GM18517 (cell line): ENCODE results near the gene TRPC4.

Experiments used
- ATAC-seq: cut with Tn5 transposase; IDR thresholded peaks from one replicate; pipeline ENCODE4 v1.9.1; 2021; ENCODE audit warnings: mild to moderate bottlenecking, moderate library complexity; ENCODE audit not compliant: unreplicated experiment

Gene TRPC4

DNA sequence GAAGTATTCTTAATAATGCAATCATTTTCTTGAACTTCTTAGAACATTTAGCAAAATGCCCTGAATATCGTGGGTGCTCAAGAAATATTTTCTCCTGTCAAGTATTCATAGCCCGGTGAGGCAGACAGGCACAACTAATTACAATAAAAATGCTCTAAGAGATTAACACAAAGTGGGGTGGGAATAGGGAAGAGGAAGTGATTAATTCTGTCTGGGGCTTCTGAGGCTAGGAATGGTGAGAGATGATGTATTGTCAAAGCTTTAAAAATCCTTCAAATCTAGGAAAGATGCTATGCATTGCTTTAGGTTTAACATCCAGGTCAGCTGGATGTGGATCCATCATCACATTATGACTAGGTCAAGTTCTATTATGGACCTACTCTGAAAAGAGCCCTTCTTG is 204.2 kb downstream of the TRPC4 start:
- ATAC-seq, result no peak

DNA sequence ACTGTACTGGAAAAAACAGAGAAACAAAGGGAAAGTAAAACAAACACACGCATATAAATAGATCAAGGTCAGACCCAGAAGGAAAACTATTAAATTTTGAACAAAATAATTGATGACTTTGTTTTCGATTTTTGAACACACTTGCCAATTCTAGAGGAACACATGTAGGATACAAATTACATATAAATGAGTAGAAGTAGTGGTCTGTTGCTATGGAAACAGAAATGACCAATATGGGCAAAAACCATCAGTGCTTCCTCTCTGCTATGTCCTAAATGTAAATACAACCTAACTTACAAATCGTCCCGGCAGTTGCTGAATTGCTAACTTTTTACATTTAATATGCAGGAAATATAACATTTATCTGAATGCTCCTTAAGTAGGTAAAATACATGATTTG is 205.8 kb downstream of the TRPC4 start:
- ATAC-seq, result no peak

DNA sequence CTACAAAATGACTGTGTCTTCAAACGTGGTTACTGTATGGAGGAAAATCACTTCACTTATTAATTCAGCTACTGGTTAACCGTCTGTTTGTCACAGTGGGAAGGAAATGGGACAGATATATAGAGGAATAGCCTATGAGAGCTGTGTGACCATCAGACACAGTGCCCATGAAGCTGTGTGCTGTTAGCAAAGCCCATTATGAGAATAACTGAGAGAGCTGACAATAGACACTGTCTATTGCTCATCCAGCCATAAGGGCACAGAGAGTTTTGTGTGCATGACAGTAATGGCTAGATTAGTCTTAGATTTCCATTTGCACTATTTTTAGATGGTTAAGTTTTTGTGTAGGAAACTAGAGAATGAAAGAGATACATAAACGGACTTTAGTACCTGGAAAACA is 206.9 kb downstream of the TRPC4 start:
- no peak for ATAC-seq

DNA sequence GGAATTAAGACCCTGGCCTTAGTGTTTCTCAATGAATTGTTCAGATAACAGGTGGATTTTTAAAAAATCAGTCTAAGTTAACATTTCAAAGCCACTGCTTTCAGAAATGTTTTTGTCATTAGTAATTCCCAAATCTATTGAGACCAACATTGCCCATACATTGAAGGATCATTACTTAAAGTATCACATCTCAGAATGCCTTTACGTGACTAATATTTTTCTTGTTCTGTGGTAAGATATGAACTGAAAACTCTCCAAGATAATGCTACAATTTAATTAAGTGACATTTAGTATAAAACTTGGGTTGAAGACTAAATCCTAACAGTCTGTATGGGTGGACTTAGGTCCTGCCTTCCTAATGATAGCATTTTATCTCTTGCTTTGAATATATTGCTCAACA is 211.6 kb downstream of the TRPC4 start:
- ATAC-seq, result no peak

DNA sequence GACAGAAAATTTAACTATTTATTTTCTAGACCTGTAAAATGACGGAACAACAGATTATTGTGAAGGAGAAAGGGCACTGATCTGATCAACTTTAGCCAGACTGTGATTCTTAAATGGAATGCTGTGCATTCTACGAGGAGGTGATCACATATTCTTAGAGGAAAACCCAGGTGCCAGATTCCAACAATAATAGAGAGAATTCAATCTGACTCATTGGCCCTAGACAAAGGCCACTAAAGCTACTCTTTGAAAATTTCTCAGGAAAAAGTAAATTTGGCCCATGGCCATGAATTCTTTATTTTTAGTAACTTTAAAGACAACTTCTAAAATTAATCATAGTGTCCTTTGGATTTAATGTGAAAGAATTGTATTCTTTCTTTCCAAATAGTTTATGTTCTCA is 212.4 kb downstream of the TRPC4 start:
- ATAC-seq, result no peak

DNA sequence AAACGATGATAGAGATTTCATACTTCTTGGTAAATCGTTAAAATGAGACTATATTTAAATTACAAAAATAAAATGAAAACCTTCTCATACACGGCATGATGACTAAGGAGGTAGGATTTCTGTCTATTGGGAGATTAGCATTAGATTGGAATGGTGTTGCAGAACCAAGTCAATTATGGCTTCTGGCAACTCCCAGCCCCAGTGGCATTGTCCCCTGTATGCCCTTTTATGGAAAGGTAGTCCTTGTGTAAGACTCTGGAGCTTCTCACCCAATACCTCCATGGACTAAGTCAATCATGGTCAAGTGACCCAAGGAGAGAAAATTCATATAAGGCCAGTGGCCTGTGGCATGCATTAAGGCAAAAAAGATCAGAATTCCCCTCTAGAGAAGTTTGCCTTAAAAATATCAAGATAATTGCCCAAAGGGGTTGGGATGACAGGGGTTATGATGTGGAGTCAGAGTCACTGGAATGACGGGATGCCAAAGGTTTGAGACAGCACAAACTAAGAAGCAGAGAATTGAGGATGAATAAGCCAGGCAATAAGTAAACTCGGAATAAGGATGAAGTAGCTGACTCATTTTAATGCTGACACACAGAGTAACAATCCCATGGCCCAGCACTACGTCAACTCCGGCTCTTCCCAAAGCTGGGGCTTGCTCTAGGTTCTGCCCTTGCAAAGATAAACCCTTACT is 213.2 kb downstream of the TRPC4 start:
- no peak for ATAC-seq

DNA sequence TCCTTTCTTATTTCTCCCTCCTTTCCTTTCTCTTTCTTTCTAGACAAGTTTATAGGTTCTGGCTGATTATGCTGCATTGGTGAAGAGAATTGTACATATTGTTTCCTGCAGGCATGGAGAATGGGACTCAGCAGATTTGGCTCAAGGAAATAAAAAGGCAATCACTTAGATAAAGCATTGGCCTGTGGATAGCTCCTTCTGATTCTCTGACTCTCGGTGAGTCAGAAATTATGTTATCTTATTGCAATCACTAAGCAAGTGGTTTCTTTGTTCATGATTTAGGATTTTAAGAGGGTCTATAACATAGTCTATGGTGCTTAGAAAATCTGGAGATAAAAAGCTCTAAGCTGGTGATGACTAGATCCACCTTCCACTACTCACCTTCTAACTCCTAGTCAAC is 217.0 kb downstream of the TRPC4 start:
- no peak for ATAC-seq

DNA sequence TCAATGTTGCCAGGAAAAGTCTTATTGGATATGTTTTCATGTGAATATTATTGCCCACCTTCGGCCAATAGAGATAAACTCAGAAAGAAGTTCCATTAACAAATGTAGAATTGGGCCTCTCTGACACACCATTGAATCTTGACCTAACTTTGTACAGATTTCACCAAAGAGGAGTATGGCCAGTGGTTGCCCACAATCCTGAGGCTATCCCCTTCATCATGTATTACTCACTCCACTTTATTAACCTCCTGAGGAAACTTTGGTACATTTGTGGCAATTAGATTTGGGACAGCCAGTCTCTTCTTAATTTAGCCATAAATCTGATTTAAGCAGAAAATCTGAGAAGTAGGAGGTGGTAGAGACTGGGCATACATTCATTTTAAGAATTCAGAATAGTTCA is 217.7 kb downstream of the TRPC4 start:
- no peak for ATAC-seq

DNA sequence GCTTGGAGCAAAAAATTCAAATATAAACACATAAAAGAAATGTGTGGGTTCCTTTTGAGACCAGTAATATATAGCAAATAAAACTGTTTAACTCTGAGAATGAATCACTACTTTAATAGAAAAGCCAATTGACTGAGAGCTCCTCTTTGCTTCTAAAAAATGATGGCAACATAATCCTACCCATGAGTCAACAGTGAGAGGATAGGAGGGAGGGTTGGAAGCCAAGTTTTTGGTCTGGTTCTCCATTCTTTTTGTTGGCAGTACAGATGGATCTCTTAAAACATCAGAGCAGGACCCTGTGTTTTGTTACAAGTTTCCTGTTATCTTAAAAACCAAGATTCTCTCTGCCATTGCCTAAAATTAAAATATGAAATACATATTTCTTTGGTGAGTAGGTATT is 221.0 kb downstream of the TRPC4 start:
- ATAC-seq, result no peak

DNA sequence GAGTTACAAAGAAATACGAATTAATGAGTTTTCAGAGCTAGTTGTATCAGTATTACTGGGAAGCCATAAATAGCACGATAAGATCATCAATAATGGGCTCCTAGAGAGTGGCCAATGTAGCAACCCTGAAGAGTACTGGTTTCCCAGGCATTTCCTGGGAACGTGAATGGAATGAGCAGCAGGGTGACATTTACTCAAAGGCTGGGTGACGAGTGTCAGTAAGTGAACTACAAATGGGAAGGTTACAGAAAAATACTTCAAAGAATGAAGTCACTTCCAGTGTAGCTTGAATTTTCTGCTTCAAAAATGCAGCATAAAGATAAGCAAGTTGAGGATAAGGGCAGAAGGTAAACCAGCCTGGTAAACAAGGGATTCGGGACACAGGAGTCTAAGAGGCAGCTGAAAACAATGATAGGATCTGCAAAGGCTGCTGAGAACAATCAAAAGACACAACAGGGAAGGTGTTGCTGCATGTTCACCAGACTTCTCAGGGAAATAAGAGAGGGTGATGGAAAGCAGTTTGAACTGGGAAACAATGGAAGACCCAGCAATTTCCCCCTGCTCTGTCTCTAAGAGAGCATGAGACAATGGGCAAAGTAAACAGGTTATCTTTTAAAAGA is 222.4 kb downstream of the TRPC4 start:
- no peak for ATAC-seq

DNA sequence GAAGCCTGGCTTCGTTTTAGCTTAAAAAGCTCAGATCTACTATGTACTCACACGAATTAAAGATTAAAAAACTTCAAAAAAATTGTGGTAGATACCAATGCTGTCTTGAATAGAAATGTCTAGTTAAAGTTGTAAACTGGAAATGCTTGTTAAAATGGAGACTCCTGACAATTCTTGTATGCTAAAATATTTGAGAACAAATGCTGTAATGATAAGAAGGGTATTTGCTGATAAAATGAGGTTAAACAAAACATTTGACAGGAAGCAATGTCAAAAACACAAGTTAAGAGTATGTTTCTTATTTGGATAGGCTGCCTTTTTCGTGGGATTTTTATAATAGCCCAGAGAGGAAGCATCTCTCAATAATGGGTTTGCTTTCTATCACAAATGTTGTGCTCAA is 223.0 kb downstream of the TRPC4 start:
- no peak for ATAC-seq

DNA sequence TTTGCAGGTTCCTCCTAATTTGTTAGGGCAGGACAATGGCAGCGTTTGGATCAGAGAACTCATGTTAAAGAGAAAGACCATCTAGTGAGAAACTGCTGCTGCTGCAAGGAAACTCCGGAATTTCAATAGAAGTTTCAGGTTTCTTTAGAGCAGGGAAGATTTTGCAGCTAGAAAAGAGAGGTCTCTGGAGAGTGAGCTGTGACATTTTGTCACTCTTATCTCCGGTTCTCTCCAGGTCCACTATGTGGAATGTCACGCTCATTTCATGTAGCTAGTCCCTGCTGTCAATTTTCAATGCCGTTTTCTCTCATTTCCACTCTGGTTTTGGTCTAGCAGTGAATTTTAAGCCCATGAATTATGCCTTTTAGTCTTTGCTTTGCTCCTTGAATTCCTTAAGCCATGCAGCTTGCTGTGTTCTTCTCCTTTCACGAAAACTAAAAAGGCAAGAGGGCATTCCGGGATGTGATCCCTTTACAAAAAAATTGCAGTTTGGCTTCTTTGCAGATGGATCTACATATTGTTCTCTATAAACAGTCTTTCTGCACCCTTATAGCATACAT is 224.3 kb downstream of the TRPC4 start:
- ATAC-seq, result no peak

DNA sequence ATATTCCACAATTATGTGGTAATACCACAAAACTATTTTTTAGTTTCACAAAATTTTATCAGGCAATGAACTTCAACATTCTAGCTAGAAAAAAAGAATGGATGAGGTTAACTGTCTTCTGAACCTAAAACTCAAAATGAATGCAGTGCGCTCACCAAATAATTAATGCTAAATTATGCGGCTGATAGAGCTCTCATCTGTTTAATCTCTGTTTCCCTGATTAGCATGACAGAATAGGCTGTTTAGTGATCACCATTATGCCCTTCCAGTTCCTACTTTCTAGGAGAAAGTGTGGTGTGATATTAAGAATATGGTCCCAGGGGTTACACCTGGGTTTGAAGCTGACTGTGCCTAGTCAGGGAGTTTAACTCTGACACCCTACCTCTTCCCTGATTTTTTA is 228.2 kb downstream of the TRPC4 start:
- ATAC-seq, result no peak

DNA sequence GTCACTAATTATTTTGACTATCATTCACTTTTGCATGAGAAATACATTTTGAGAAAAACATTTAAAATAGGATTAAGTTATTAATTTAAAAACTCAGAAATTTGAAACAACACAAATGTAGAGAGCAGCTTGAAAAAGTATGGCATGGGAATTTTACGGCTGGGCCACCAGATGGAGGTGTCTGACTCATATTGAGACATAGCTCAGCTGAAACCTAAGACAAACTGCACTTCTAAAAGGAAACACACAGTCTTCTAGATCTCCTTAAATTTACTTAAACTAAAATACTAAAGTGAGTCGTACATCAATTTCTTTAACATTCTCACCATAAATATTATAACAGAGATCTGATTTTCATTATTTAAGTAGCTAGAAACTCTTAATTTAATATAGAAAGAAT is 229.1 kb downstream of the TRPC4 start:
- ATAC-seq, result no peak

DNA sequence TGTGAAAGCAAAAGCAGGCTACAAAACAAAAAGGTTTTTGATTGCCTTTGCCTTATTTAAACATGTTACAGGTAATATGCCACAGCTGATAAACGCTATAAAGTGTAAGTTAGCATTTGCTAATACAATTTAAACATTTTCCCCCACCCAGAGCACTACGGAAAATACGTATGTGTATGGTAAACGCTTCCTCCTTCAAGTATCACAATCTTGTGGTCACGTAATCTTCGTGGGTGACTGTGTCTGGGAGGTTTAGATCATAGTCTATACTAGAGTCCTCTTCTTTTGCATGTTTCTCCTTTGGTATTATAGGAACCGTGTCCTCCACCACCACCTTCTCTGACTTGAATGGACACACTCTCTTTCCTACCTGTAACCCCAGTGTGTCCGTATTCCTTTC is 232.9 kb downstream of the TRPC4 start:
- ATAC-seq, result no peak

DNA sequence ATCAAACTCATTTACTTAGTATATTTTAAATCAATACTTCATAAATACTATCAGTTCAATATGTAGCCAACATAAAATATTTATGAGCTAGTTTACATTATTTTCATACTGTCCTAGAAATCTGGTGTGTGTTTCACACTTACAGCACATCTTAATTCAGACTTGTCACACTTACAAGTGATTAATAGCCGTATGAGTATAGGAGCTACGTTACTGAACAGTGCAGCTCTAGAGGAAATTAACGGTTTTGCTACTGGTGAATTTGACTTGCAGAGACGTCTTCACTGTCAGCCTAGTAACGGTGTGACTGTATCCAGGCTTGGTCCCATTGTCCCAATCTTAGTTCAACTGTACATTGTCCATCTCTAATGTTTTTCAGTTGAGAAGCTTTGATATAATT is 237.3 kb downstream of the TRPC4 start:
- no peak for ATAC-seq

DNA sequence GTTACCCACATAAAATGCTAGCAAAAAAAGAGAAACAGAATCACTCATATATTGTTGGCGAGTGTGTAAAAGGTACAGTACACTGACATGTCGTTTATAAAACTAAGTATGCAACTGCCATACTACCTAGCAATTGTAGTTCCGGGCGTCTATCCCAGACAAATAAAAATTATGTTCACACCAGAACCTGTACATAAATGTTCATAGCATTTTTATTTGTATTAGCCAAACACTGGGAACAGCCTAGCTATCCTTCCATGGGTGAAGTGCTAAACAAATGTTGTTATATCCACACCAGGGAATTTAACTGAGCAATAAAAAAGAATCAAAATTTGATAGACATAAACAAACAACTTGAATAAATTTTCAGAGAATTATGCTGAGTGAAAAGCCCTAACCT is 242.1 kb downstream of the TRPC4 start:
- no peak for ATAC-seq

DNA sequence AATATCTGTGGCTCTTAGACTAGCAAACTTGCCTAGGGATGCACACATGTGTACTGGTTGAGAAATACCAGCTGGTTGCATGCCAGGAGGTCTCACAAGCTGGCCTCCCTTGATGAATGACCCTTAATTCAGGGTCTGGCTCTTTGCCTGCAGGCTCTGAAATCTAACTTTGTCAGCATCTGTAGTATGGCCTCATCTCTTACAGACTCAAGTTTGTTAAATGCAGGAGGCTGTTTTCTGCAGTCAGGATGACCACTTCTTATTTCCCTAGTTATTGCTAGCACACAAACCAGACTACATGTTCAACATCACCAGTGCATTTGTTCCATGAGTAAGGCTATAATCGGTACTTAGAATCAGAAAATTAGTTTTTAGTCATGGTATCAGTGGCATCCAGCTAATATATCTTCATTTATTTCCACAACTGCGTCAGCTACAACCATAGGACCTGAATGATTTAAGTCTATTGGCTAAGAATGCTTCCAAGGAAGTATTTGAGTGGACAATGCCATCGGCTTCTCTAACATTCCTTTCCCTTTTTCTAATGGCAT is 247.7 kb downstream of the TRPC4 start:
- ATAC-seq, result no peak

DNA sequence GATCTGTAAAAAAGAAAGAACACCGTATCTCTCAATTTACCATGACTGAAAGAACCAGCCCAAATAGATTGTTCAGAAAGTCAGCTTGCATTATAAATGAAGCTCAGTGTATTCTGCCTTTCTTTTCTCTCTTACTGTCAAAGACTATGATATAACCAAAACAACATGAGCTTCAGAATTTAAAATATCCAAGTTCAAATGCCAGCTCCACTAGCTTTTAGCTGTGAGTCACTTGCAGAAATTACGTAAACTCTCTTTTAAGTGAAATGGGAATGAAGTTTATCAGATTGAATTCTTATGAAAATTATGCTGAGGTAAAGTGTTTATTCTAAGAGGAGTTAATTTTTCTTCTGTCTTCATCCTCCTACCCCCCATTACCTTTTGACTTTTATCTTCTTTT is 251.0 kb downstream of the TRPC4 start:
- no peak for ATAC-seq

DNA sequence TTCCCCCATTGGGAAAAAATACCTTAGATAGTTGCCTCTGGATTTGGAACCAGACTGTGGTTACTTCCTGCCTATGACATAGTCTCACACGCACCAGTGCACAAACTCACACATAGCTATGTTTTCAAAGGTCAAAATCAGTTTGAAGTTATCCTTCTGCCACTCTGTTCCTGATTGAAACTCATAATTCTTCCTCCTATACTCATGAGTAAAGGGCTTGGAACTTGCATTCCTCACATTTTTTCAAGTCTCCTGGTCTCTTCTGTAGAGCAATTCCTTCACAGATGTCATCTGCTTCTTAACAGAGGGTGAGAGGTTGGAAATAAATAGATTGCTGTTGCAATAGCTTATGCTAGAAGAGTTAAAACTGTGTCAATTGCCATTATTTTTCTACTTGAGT is 252.4 kb downstream of the TRPC4 start:
- no peak for ATAC-seq

DNA sequence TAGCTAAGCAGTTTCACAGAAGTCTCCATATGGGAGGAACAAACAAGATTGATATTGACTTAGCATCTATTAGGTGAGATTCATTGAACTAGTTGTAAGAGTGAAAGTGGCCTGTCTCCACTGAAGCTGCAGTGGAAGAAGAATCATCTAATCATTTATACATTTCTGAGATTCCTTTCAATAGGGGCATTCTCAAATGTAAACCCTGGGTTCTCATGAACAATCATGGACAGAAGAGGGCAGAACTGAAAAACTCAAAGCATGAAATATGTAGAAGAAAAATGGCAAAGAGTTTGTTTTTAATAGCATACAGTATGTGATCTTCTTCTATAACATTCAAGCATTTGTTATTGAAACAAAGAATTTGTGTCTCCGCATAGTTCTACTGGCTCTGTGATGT is 253.4 kb downstream of the TRPC4 start:
- ATAC-seq, result no peak

DNA sequence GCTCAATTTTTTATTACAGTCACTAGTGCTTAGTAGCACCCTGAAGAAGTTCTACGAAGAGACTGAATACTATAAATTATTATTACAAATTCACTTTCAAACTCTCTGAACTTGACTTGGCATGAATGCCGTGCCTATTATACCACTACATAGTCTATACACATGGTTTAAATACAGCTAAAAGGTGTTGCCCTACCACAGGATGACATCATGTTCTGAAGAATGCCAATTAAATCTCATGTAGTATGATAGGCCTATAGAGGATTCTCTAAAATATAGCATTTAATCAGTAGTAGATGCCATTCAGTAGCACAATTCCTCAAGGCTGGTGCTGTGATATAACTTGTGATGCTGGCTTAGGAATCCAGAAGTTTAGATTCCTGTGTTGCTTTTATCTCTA is 254.3 kb downstream of the TRPC4 start:
- ATAC-seq, result no peak
